ENCODE measurements around the gene TDRD6.

- TF ChIP-seq CHD1 (IDR thresholded peaks at IDR 0.05; ENCODE audit: low read depth, low read length), result no peak
- TF ChIP-seq FOXM1 (IDR thresholded peaks at IDR 0.05; ENCODE audit: low read depth, low read length), result no peak
- TF ChIP-seq SIN3A (IDR thresholded peaks at IDR 0.05; ENCODE audit: low read depth, low read length), result no peak
- TF ChIP-seq ZNF592 (IDR thresholded peaks at IDR 0.05), result no peak
- no peak for TF ChIP-seq CTCF (IDR thresholded peaks at IDR 0.05 in 2 of 3, conservative IDR thresholded peaks at IDR 0.05 in 1 of 3; ENCODE audit: control insufficient read depth in 2 of 3, extremely low read depth in 1 of 3, insufficient read depth in 1 of 3, low read depth in 3 of 3, low read length in 3 of 3)
- no peak for TF ChIP-seq POLR2A (IDR thresholded peaks at IDR 0.05; ENCODE audit: low read depth, low read length)
- TF ChIP-seq ZNF274 (IDR thresholded peaks at IDR 0.05; ENCODE audit: insufficient read depth, insufficient read length), result no peak
- TF ChIP-seq FOS (IDR thresholded peaks at IDR 0.05; ENCODE audit: borderline replicate concordance, extremely low read depth, insufficient read length), result no peak
- TF ChIP-seq, protein P1, sequence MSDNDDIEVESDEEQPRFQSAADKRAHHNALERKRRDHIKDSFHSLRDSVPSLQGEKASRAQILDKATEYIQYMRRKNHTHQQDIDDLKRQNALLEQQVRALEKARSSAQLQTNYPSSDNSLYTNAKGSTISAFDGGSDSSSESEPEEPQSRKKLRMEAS (IDR thresholded peaks at IDR 0.05; ENCODE audit: low read depth, low read length), result no peak
- TF ChIP-seq RAD21 (IDR thresholded peaks at IDR 0.05; ENCODE audit: insufficient read depth, low read depth, low read length), result no peak
- no peak for TF ChIP-seq NKRF (conservative IDR thresholded peaks at IDR 0.05)
- no peak for TF ChIP-seq RAD51 (IDR thresholded peaks at IDR 0.05)
Observed at GRCh38 chr6:46711491-46711890, 23.8 kb downstream of the TDRD6 start.
